ENCODE measurements around the gene TSPEAR.
A peak's percentile ranks its signal among the peaks of the same experiment; 100 is the strongest.

TSPEAR gene

GRCh38 chr21:44484498-44485253, 226.7 kb downstream of the TSPEAR start:
- peak; percentile 25; the same call in 2 of the 3 replicates for ATAC-seq
- TF ChIP-seq ZNF565 (CRISPR knock-in tag; conservative IDR thresholded peaks at IDR 0.05; ENCODE audit: low read depth), result no peak
- no peak for TF ChIP-seq RARB (CRISPR knock-in tag; IDR thresholded peaks at IDR 0.05)
- no peak for TF ChIP-seq GLIS3 (CRISPR knock-in tag; IDR thresholded peaks at IDR 0.05)
- no peak for TF ChIP-seq ZFP30 (CRISPR knock-in tag; IDR thresholded peaks at IDR 0.05)
- TF ChIP-seq ZC3H10 (CRISPR knock-in tag; IDR thresholded peaks at IDR 0.05), result no peak
- no peak for TF ChIP-seq BACH2 (CRISPR knock-in tag; IDR thresholded peaks at IDR 0.05; ENCODE audit: borderline replicate concordance)
- no peak for TF ChIP-seq TCF4 (CRISPR knock-in tag; IDR thresholded peaks at IDR 0.05; ENCODE audit: borderline replicate concordance)
- no peak for TF ChIP-seq ZNF8 (CRISPR knock-in tag; IDR thresholded peaks at IDR 0.05)
- no peak for TF ChIP-seq PPARA (CRISPR knock-in tag; IDR thresholded peaks at IDR 0.05; ENCODE audit: borderline replicate concordance)
- no peak for TF ChIP-seq ARNTL (CRISPR knock-in tag; IDR thresholded peaks at IDR 0.05; ENCODE audit: borderline replicate concordance, low read depth)
- no peak for TF ChIP-seq POU6F1 (CRISPR knock-in tag; IDR thresholded peaks at IDR 0.05; ENCODE audit: borderline replicate concordance, low read depth)
- TF ChIP-seq TOX (CRISPR knock-in tag; IDR thresholded peaks at IDR 0.05; ENCODE audit: borderline replicate concordance), result no peak
- TF ChIP-seq CREB5 (CRISPR knock-in tag; IDR thresholded peaks at IDR 0.05; ENCODE audit: low read depth), result no peak
- no peak for TF ChIP-seq ZFP3 (CRISPR knock-in tag; IDR thresholded peaks at IDR 0.05)
- TF ChIP-seq, protein P1, sequence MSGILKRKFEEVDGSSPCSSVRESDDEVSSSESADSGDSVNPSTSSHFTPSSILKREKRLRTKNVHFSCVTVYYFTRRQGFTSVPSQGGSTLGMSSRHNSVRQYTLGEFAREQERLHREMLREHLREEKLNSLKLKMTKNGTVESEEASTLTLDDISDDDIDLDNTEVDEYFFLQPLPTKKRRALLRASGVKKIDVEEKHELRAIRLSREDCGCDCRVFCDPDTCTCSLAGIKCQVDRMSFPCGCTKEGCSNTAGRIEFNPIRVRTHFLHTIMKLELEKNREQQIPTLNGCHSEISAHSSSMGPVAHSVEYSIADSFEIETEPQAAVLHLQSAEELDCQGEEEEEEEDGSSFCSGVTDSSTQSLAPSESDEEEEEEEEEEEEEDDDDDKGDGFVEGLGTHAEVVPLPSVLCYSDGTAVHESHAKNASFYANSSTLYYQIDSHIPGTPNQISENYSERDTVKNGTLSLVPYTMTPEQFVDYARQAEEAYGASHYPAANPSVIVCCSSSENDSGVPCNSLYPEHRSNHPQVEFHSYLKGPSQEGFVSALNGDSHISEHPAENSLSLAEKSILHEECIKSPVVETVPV (CRISPR knock-in tag; IDR thresholded peaks at IDR 0.05), result no peak
- no peak for TF ChIP-seq PATZ1 (CRISPR knock-in tag; IDR thresholded peaks at IDR 0.05; ENCODE audit: borderline replicate concordance)
- no peak for TF ChIP-seq SNAI2 (CRISPR knock-in tag; IDR thresholded peaks at IDR 0.05)
- no peak for TF ChIP-seq ISL1 (CRISPR knock-in tag; IDR thresholded peaks at IDR 0.05)
- no peak for TF ChIP-seq ESRRG (CRISPR knock-in tag; IDR thresholded peaks at IDR 0.05)
- TF ChIP-seq ZNF70 (CRISPR knock-in tag; IDR thresholded peaks at IDR 0.05), result no peak

DNA sequence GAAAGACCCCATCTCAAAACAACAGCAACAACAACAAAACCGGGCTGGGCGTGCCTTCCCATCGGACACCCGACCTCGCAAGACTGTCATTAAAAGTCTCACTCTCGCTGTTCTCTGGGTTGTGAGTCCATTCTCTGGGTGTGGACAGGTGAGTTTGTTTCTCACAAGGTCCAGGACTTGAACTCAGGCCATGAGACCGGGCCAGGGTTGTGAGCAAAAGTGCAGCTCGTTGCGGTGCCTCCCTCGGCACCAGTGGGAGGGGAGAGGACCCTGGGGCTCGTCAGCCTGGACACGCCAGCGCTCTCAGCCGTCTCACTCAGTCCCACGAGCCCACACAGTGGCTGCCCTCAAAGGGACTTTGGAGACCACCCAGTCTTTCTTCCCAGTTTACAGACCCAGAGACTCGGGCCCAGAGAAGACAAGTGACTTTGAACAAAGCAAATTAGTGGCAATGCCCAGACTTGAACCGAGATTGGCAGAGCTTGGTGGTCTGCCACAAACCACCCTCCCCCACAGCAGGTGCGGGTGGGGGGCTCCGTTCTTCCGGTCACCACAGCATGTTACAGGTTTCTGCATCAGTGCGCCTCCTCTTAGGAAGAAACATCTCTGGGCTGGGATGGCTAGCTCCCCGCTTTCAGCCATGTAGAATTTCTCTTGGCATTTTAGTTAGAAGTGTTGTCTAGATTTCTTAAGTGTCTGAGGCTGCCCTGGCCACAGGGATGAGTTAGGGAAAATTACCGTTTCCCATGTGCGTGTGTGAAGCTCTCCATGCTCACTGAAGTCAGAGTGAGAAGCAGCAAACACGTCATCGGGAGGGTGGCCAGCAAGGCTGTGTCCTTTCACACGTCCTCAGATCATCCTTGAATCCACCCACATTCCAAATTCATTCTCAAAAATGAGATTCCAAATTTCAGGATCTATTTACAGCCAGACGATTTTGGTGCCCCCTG, 227.8 kb downstream of the TSPEAR start:
- no peak for TF ChIP-seq ISL1 (CRISPR knock-in tag; IDR thresholded peaks at IDR 0.05)
- TF ChIP-seq CSDC2 (CRISPR knock-in tag; IDR thresholded peaks at IDR 0.05), result no peak
- no peak for TF ChIP-seq GLIS3 (CRISPR knock-in tag; IDR thresholded peaks at IDR 0.05)
- no peak for TF ChIP-seq CREB5 (CRISPR knock-in tag; IDR thresholded peaks at IDR 0.05; ENCODE audit: low read depth)
- TF ChIP-seq ZFP3 (CRISPR knock-in tag; IDR thresholded peaks at IDR 0.05), result no peak
- no peak for TF ChIP-seq ZNF565 (CRISPR knock-in tag; conservative IDR thresholded peaks at IDR 0.05; ENCODE audit: low read depth)
- TF ChIP-seq ZFP30 (CRISPR knock-in tag; IDR thresholded peaks at IDR 0.05), result no peak
- TF ChIP-seq, protein P1 (CRISPR knock-in tag; IDR thresholded peaks at IDR 0.05), result no peak
- no peak for TF ChIP-seq ZC3H10 (CRISPR knock-in tag; IDR thresholded peaks at IDR 0.05)
- TF ChIP-seq ARNTL (CRISPR knock-in tag; IDR thresholded peaks at IDR 0.05; ENCODE audit: borderline replicate concordance, low read depth), result no peak
- no peak for ATAC-seq

Measured in SK-N-SH treated with all-trans-retinoic acid at 6 μM for 48 hours (cell line).